GM10266 (cell line): ENCODE data around the gene BARX2.

Experiments
- DNase-seq: peaks from one replicate; pipeline ENCODE4 v3.0.0; 2012; ENCODE audit errors: extremely low spot score
- CTCF ChIP-seq: IDR thresholded peaks from 2 replicates; pipeline ENCODE4 v1.5.1; 2012; ENCODE audit warnings: mild to moderate bottlenecking, low read depth; ENCODE audit not compliant: control insufficient read depth, insufficient read depth; ENCODE audit errors: missing control alignments

The BARX2 gene

DNA sequence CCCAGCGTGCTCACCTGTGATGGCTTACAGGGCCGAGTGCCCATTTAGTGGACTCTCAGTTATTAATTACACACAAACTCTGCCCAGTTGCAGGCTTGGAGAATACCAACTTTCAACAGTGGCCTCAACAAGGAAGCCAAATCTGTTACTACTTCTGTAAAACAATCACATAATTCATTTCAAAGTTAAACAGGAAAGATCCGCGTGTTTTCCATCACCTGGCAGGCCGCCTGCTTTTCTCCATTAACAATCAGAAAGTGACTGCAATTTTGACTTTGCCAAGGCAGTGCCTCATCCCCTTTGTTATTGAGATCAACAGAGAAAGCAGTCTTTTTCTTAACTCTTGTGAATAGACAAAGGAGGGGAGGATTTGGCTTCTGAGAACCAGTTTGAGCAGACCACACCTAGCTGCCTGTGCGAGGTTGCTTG lies 77.7 kb downstream of the BARX2 start:
- TF ChIP-seq CTCF = no peak
- no peak for DNase-seq

DNA sequence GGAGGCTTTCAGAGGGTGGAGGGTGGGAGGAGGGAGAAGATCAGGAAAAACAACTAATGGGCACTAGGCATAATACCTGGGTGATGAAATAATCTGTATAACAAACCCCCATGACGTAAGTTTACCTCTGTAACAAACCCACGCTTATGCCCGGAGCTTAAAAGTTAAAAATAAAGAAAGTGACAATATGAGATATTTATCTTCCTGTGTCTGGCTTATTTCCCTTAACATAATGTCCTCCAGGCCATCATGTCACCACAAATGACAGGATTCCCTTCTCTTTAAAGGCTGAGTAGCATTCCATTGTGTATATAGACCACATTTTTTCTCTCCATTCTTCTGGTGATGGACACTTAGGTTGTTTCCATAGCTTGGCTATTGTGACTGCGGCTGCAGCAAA lies 79.5 kb downstream of the BARX2 start:
- TF ChIP-seq CTCF = no peak
- DNase-seq = no peak

GRCh38 chr11:129455756-129456655 lies 80.4 kb downstream of the BARX2 start:
- no peak for TF ChIP-seq CTCF
- DNase-seq = no peak

- DNase-seq = no peak
Measured at GRCh38 chr11:129457321-129457720, 81.7 kb downstream of the BARX2 start.

GRCh38 chr11:129458278-129458677 lies 82.6 kb downstream of the BARX2 start:
- no peak for DNase-seq

More at GRCh38 chr11:129457321-129457720, 81.7 kb downstream of the BARX2 start:
- TF ChIP-seq CTCF = no peak

GRCh38 chr11:129458756-129459535 lies 83.3 kb downstream of the BARX2 start:
- TF ChIP-seq CTCF = no peak
- no peak for DNase-seq

More at GRCh38 chr11:129458278-129458677, 82.6 kb downstream of the BARX2 start:
- TF ChIP-seq CTCF = no peak
